Colonic mucosa (tissue), 4 donors: ENCODE data around the gene MAP4K5. TPM values are rescaled to one million over a fixed set of nuclear protein-coding genes. Genes with fewer than 3 reads are reported as not detected.

Experiments
- DNase-seq: peaks from one replicate; pipeline ENCODE4 v3.0.0-alpha.2; 2020
- H3K27ac ChIP-seq: fragments of 200-600 bp; one replicate; pipeline ENCODE4 v1.8.0; 2021
- H3K27me3 ChIP-seq: fragments of 200-600 bp; one replicate; pipeline ENCODE4 v1.8.0; 2021
- H3K36me3 ChIP-seq: fragments of 200-600 bp; one replicate; pipeline ENCODE4 v1.8.0; 2021
- H3K4me1 ChIP-seq: fragments of 200-600 bp; one replicate; pipeline ENCODE4 v1.8.0; 2021; ENCODE audit warnings: mild to moderate bottlenecking
- H3K4me3 ChIP-seq: fragments of 200-600 bp; one replicate; pipeline ENCODE4 v1.8.0; 2021
- H3K9ac ChIP-seq, 2 donors: one replicate each; pipeline ENCODE4 v1.7.0; 2013; ENCODE audit warnings: control low read depth in 2 of 2, low read depth in 2 of 2, low read length in 2 of 2
- H3K9me3 ChIP-seq: fragments of 200-600 bp; one replicate; pipeline ENCODE4 v1.8.0; 2021
- CTCF ChIP-seq: fragments of 200-600 bp; IDR thresholded peaks from one replicate; pipeline ENCODE4 v1.8.0; 2022; ENCODE audit warnings: antibody characterized with exemption, mild to moderate bottlenecking
- intact Hi-C: fragments of 100-400 bp; cut with DNase I; formaldehyde crosslinking; loops from one replicate; pipeline ENCODE4 v1.14.1; 2022
- total RNA-seq, 2 donors: library from RNA; stranded (reverse); fragmentation: NEBNext Ultra II Directional in 1 of 2; extraction: Animal tissue kit (Norgen Biotek cat#: 25700) in 1 of 2; gene quantifications; one replicate each; pipeline ENCODE4 v1.2.1, GENCODE V29; 2021
- donor health status: healthy.
- donor health status: DM: no; HTN: no; CAD: no.
- donor health status: DM: no; HTN: no; CAD: no.

Gene MAP4K5
- total RNA-seq, 2 donors from 2014 or later = 39.0 to 43.3 TPM

GRCh38 chr14:50489851-50490250 lies 42.5 kb downstream of the MAP4K5 start:
- H3K4me3 ChIP-seq = no peak overlapping the region
- no peaks in the 10 kb centered on the region for H3K27me3 ChIP-seq
- H3K36me3 ChIP-seq = no peaks in the 10 kb centered on the region
- no peak for DNase-seq
- H3K9me3 ChIP-seq = no peaks in the 10 kb centered on the region
- H3K9ac ChIP-seq = no peak overlapping the region
- H3K27ac ChIP-seq = no peak overlapping the region
- intact Hi-C loops = no loop called here
- no peaks in the 10 kb centered on the region for H3K4me1 ChIP-seq
- TF ChIP-seq CTCF = no peak

- Histone ChIP-seq H3K9ac (no peak overlapping the region), H3K36me3 (no peaks in the 10 kb centered on the region), H3K27me3 (no peaks in the 10 kb centered on the region), H3K4me3 (no peak overlapping the region), H3K4me1 (no peaks in the 10 kb centered on the region), H3K9me3 (no peaks in the 10 kb centered on the region), H3K27ac (no peak overlapping the region)
- TF ChIP-seq CTCF = no peak
- DNase-seq = no peak
- intact Hi-C loops = no loop called here
These were observed 43.8 kb downstream of the MAP4K5 start for GRCh38 chr14:50488521-50488920.

- intact Hi-C loops = no loop called here
- Histone ChIP-seq H3K27me3 (no peaks in the 10 kb centered on the region), H3K36me3 (no peaks in the 10 kb centered on the region), H3K4me3 (no peak overlapping the region), H3K9me3 (no peaks in the 10 kb centered on the region), H3K9ac (no peak overlapping the region), H3K4me1 (no peaks in the 10 kb centered on the region), H3K27ac (no peak overlapping the region)
- no peak for TF ChIP-seq CTCF
- DNase-seq = no peak
These were observed 53.3 kb downstream of the MAP4K5 start for GRCh38 chr14:50479041-50479440.

- no peaks in the 10 kb centered on the region for H3K27me3 ChIP-seq
- no peak for DNase-seq
- no peak overlapping the region for H3K4me3 ChIP-seq
- intact Hi-C loops = no loop called here
- no peaks in the 10 kb centered on the region for H3K4me1 ChIP-seq
- H3K27ac ChIP-seq = no peak overlapping the region
- no peaks in the 10 kb centered on the region for H3K9me3 ChIP-seq
- H3K36me3 ChIP-seq = no peaks in the 10 kb centered on the region
- no peak for TF ChIP-seq CTCF
- no peak overlapping the region for H3K9ac ChIP-seq
These were observed 54.6 kb downstream of the MAP4K5 start for GRCh38 chr14:50477760-50478159.

GRCh38 chr14:50476134-50476533 lies 56.2 kb downstream of the MAP4K5 start:
- Histone ChIP-seq H3K27me3 (no peaks in the 10 kb centered on the region), H3K36me3 (peaks cover 8% of the 10 kb centered on the region), H3K9ac (no peak overlapping the region), H3K4me1 (no peaks in the 10 kb centered on the region), H3K27ac (no peak overlapping the region), H3K4me3 (no peak overlapping the region), H3K9me3 (no peaks in the 10 kb centered on the region)
- no peak for DNase-seq
- intact Hi-C loops = no loop called here
- no peak for TF ChIP-seq CTCF

GRCh38 chr14:50475460-50475859 lies 56.9 kb downstream of the MAP4K5 start:
- no peaks in the 10 kb centered on the region for H3K4me1 ChIP-seq
- H3K27me3 ChIP-seq = no peaks in the 10 kb centered on the region
- intact Hi-C loops = no loop called here
- H3K9me3 ChIP-seq = no peaks in the 10 kb centered on the region
- TF ChIP-seq CTCF = no peak
- DNase-seq = no peak
- H3K27ac ChIP-seq = no peak overlapping the region
- no peak overlapping the region for H3K4me3 ChIP-seq
- no peak overlapping the region for H3K9ac ChIP-seq
- H3K36me3 ChIP-seq = peaks cover 8% of the 10 kb centered on the region
